Brain microvascular endothelial cell (primary cell): ENCODE measurements around the gene TMEM106A.
"Not testable (repeated sequence)": the region's sequence is repeated elsewhere in the genome, so short reads cannot be mapped to it uniquely, and the experiment has no call there.

Source experiments
- DNase-seq: peaks from one replicate; pipeline ENCODE4 v3.0.0-alpha.2; 2020
- H3K27ac ChIP-seq: fragments of 250-450 bp; sonication (Bioruptor Pico); 2 replicates; pipeline ENCODE4 v1.5.1; 2020; ENCODE audit warnings: mild to moderate bottlenecking, moderate library complexity
- H3K27me3 ChIP-seq: fragments of 250-450 bp; sonication (Bioruptor Pico); replicated peaks from 2 replicates; pipeline ENCODE4 v1.5.1; 2020; ENCODE audit warnings: mild to moderate bottlenecking
- H3K36me3 ChIP-seq: fragments of 250-450 bp; sonication (Bioruptor Pico); replicated peaks from 2 replicates; pipeline ENCODE4 v1.5.1; 2020; ENCODE audit warnings: mild to moderate bottlenecking
- H3K4me3 ChIP-seq: 2 replicates; pipeline ENCODE4 v1.5.1; 2011; ENCODE audit warnings: low read depth, mild to moderate bottlenecking, control low read depth, low read length, moderate library complexity
- in situ Hi-C: cut with HindIII; loops from 2 replicates; pipeline ENCODE4 v1.10.0; 2017; ENCODE audit warnings: low sequenced_read_pairs, low pct_ligation_motif_present
- TF ChIP-seq, protein P1 (sequence below): IDR thresholded peaks from 2 replicates; pipeline ENCODE4 v1.5.1; 2011; ENCODE audit warnings: low read depth, mild to moderate bottlenecking, moderate library complexity, low read length, control low read depth, inconsistent platforms; ENCODE audit errors: missing control alignments

TMEM106A gene

GRCh38 chr17:43211480-43212402, at the start of gene TMEM106A:
TSS of gene TMEM106A (plus strand) at chr17:43211875. CDS start at chr17:43213042, 1,167 bp downstream.
- in situ Hi-C loops = no loop called here
- TF ChIP-seq, protein P1, sequence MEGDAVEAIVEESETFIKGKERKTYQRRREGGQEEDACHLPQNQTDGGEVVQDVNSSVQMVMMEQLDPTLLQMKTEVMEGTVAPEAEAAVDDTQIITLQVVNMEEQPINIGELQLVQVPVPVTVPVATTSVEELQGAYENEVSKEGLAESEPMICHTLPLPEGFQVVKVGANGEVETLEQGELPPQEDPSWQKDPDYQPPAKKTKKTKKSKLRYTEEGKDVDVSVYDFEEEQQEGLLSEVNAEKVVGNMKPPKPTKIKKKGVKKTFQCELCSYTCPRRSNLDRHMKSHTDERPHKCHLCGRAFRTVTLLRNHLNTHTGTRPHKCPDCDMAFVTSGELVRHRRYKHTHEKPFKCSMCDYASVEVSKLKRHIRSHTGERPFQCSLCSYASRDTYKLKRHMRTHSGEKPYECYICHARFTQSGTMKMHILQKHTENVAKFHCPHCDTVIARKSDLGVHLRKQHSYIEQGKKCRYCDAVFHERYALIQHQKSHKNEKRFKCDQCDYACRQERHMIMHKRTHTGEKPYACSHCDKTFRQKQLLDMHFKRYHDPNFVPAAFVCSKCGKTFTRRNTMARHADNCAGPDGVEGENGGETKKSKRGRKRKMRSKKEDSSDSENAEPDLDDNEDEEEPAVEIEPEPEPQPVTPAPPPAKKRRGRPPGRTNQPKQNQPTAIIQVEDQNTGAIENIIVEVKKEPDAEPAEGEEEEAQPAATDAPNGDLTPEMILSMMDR = peak; percentile 63
- Histone ChIP-seq H3K27me3 (no peaks in the 10 kb centered on the region), H3K4me3 (peak within 1 kb of the TSS; percentile 79), H3K27ac (peak within 1 kb of the TSS; percentile 80), H3K36me3 (peaks cover 31% of the 10 kb centered on the region)
- peak; percentile 62 for DNase-seq

DNA sequence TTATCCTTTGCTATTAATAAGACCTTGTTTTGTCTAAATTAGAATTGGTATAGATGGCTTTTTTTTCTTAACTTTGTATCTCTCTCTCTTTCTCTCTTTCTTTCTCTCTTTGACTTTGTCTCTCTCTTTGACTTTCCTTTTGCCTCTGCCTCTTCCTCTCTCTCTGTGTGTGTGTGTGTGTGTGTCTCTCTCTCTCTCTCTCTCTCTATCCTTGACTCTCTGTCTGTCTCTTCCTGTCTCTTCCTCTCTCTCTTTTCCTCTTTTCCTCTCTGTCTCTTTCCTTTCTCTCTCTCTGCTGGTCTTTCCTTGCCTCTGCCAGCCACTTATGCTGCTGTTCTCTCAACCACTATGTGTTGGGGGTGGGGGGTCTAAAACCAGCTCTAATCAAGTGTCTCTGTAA, 45.7 kb upstream of the TMEM106A start:
- DNase-seq, H3K4me3 ChIP-seq, in situ Hi-C loops, H3K27me3 ChIP-seq, H3K27ac ChIP-seq, H3K36me3 ChIP-seq: not testable (repeated sequence)

- Histone ChIP-seq H3K27me3 (no peaks in the 10 kb centered on the region), H3K27ac (peak overlapping the region; percentile 92), H3K36me3 (no peaks in the 10 kb centered on the region), H3K4me3 (peak overlapping the region; percentile 94)
- DNase-seq = no peak
- in situ Hi-C loops = no loop called here
- TF ChIP-seq, protein P1 = no peak
These were observed 42.0 kb upstream of the TMEM106A start for GRCh38 chr17:43169561-43170139.

DNA sequence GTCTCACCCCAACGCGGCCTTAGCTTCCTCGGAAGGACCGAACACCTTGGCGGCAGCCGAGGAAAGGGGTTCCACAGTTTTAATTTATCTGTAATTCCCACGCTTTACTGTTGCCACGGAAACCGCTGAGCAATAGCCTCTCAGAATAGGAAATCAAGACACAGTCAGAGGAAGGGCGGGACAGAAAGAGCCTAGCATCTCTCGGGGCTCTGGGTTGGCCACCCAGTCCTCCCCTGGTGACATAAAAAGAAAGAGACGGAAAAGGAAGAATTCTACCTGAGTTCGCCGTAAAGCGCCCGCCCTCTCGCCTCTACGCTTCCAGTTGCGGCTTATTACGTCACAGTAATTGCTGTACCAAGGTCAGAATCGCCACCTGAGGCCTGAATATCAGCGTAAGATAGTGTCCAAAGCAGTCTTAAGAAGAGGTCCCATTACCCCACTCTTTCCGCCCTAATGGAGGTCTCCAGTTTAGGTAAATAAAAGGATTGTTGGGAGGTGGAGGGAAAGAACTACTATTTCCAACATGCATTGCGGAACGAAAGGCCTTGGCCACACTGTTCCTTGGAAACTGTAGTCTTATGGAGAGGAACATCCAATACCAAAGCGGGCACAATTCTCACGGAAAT, 41.4 kb upstream of the TMEM106A start:
- in situ Hi-C loops = no loop called here
- TF ChIP-seq, protein P1 = no peak
- H3K36me3 ChIP-seq = no peaks in the 10 kb centered on the region
- H3K27ac ChIP-seq = peak overlapping the region; percentile 92
- no peaks in the 10 kb centered on the region for H3K27me3 ChIP-seq
- H3K4me3 ChIP-seq = peak overlapping the region; percentile 94
- DNase-seq = peak; percentile 97

- H3K4me3 ChIP-seq = peak within 1 kb of the TSS; percentile 94
- no peaks in the 10 kb centered on the region for H3K27me3 ChIP-seq
- peaks cover 2% of the 10 kb centered on the region for H3K36me3 ChIP-seq
- H3K27ac ChIP-seq = peak within 1 kb of the TSS; percentile 92
- TF ChIP-seq, protein P1 = peak; percentile 39
- peak; percentile 97 for DNase-seq
- in situ Hi-C loops = no loop called here
These were observed 40.7 kb upstream of the TMEM106A start, which contains the start of gene NBR1 for GRCh38 chr17:43170766-43171585. TSS of gene NBR1 (plus strand) at chr17:43171214. CDS start at chr17:43175800, 4,586 bp downstream.
